ENCODE data around the gene SKAP1.

Gene SKAP1

DNA sequence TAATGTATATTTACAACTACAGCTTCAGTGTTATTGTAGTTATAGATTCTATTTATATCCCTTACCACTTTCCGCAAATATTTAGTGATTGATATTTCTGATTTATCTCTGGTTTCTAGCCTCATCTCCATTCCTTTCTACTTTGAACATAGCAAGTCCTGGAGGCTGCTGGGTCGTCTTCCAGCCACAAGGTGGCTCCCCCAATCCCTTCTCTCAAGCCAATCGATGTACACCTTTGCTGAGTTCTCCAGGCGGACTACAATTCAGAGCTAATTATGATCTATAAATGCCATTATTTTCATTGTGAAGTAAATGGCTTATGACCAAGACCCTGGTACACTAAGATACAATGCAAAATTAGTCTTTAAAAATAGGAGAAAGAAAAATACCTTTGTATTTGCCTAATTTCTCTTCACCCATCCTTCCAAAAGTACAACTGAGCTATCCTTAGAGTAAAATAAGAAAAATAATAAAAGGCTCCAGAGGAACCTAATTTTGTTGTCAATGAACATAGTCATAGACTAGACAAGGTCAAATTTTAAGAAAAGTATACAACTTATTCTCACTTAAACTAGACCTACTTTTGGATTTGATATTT is 122.1 kb downstream of the SKAP1 start:
- peak; percentile 94 for ATAC-seq
- TF ChIP-seq, protein P1, sequence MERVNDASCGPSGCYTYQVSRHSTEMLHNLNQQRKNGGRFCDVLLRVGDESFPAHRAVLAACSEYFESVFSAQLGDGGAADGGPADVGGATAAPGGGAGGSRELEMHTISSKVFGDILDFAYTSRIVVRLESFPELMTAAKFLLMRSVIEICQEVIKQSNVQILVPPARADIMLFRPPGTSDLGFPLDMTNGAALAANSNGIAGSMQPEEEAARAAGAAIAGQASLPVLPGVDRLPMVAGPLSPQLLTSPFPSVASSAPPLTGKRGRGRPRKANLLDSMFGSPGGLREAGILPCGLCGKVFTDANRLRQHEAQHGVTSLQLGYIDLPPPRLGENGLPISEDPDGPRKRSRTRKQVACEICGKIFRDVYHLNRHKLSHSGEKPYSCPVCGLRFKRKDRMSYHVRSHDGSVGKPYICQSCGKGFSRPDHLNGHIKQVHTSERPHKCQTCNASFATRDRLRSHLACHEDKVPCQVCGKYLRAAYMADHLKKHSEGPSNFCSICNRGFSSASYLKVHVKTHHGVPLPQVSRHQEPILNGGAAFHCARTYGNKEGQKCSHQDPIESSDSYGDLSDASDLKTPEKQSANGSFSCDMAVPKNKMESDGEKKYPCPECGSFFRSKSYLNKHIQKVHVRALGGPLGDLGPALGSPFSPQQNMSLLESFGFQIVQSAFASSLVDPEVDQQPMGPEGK (CRISPR knock-in tag; IDR thresholded peaks at IDR 0.05; ENCODE audit: borderline replicate concordance), result no peak
- no peak for TF ChIP-seq ISL1 (CRISPR knock-in tag; IDR thresholded peaks at IDR 0.05)
- TF ChIP-seq TCF4 (CRISPR knock-in tag; IDR thresholded peaks at IDR 0.05; ENCODE audit: borderline replicate concordance), result no peak
- TF ChIP-seq, protein P2, sequence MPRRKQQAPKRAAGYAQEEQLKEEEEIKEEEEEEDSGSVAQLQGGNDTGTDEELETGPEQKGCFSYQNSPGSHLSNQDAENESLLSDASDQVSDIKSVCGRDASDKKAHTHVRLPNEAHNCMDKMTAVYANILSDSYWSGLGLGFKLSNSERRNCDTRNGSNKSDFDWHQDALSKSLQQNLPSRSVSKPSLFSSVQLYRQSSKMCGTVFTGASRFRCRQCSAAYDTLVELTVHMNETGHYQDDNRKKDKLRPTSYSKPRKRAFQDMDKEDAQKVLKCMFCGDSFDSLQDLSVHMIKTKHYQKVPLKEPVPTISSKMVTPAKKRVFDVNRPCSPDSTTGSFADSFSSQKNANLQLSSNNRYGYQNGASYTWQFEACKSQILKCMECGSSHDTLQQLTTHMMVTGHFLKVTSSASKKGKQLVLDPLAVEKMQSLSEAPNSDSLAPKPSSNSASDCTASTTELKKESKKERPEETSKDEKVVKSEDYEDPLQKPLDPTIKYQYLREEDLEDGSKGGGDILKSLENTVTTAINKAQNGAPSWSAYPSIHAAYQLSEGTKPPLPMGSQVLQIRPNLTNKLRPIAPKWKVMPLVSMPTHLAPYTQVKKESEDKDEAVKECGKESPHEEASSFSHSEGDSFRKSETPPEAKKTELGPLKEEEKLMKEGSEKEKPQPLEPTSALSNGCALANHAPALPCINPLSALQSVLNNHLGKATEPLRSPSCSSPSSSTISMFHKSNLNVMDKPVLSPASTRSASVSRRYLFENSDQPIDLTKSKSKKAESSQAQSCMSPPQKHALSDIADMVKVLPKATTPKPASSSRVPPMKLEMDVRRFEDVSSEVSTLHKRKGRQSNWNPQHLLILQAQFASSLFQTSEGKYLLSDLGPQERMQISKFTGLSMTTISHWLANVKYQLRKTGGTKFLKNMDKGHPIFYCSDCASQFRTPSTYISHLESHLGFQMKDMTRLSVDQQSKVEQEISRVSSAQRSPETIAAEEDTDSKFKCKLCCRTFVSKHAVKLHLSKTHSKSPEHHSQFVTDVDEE (CRISPR knock-in tag; IDR thresholded peaks at IDR 0.05), result no peak
- no peak for TF ChIP-seq ZFP3 (CRISPR knock-in tag; IDR thresholded peaks at IDR 0.05)
- no peak for TF ChIP-seq GLIS3 (CRISPR knock-in tag; IDR thresholded peaks at IDR 0.05)
- no peak for TF ChIP-seq SNAI2 (CRISPR knock-in tag; IDR thresholded peaks at IDR 0.05)
- TF ChIP-seq, protein P3, sequence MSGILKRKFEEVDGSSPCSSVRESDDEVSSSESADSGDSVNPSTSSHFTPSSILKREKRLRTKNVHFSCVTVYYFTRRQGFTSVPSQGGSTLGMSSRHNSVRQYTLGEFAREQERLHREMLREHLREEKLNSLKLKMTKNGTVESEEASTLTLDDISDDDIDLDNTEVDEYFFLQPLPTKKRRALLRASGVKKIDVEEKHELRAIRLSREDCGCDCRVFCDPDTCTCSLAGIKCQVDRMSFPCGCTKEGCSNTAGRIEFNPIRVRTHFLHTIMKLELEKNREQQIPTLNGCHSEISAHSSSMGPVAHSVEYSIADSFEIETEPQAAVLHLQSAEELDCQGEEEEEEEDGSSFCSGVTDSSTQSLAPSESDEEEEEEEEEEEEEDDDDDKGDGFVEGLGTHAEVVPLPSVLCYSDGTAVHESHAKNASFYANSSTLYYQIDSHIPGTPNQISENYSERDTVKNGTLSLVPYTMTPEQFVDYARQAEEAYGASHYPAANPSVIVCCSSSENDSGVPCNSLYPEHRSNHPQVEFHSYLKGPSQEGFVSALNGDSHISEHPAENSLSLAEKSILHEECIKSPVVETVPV (CRISPR knock-in tag; IDR thresholded peaks at IDR 0.05), result no peak
- TF ChIP-seq CSDC2 (CRISPR knock-in tag; IDR thresholded peaks at IDR 0.05), result no peak

DNA sequence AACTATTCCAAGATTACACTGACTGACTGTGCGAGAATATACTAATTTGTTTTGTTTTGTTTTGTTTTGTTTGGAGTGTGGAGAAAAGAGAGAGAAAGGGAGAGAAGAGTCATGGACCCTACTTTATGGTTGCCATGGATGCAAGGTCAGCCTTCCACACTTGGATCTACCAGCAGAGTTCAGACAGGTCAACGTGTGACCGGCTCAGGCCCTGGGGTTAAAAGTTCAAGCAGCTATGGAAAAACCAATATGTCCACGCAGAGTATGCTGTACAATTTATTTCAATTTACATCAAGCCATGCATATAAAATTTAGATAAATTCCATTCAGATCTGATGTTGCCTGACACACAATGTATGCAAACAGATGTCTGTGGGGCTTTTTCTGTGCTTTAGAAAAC is 122.8 kb downstream of the SKAP1 start:
- TF ChIP-seq ZC3H10 (CRISPR knock-in tag; IDR thresholded peaks at IDR 0.05), result no peak
- ATAC-seq, result no peak

DNA sequence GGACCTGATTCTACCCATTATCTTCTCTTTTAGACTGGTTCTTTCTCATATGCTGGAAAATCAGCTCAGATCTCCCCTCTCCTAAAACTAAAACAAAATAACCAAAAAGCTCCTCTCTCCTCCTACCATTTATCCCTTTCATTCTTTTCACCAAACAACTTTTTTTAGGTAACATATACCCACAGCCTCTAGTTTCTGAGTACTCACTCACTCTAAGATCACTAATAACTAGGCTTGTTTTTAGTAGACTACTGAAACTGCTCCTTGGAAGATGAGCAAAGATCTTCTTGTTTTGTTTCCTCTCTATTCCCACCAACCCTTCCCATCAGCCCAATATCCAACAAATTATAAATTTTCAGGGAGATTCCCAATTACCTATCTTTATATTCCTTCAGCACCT is 129.0 kb downstream of the SKAP1 start:
- no peak for ATAC-seq
- TF ChIP-seq, protein P4, sequence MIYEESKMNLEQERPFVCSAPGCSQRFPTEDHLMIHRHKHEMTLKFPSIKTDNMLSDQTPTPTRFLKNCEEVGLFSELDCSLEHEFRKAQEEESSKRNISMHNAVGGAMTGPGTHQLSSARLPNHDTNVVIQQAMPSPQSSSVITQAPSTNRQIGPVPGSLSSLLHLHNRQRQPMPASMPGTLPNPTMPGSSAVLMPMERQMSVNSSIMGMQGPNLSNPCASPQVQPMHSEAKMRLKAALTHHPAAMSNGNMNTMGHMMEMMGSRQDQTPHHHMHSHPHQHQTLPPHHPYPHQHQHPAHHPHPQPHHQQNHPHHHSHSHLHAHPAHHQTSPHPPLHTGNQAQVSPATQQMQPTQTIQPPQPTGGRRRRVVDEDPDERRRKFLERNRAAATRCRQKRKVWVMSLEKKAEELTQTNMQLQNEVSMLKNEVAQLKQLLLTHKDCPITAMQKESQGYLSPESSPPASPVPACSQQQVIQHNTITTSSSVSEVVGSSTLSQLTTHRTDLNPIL (CRISPR knock-in tag; IDR thresholded peaks at IDR 0.05; ENCODE audit: low read depth), result no peak
- TF ChIP-seq, protein P1 (CRISPR knock-in tag; IDR thresholded peaks at IDR 0.05; ENCODE audit: borderline replicate concordance), result no peak
- TF ChIP-seq SNAI2 (CRISPR knock-in tag; IDR thresholded peaks at IDR 0.05) (no peak), RARB (CRISPR knock-in tag; IDR thresholded peaks at IDR 0.05) (no peak), ARNTL (CRISPR knock-in tag; IDR thresholded peaks at IDR 0.05; ENCODE audit: borderline replicate concordance, low read depth) (no peak), OSR1 (CRISPR knock-in tag; IDR thresholded peaks at IDR 0.05) (no peak), ZC3H10 (CRISPR knock-in tag; IDR thresholded peaks at IDR 0.05) (no peak), TOX (CRISPR knock-in tag; IDR thresholded peaks at IDR 0.05; ENCODE audit: borderline replicate concordance) (no peak), ESRRG (CRISPR knock-in tag; IDR thresholded peaks at IDR 0.05) (no peak)
- TF ChIP-seq, protein P2 (CRISPR knock-in tag; IDR thresholded peaks at IDR 0.05), result no peak

Data from SK-N-SH treated with all-trans-retinoic acid at 6 μM for 48 hours (cell line).